Measurements from ENCODE around the gene FNDC3B.

- TF ChIP-seq CTCF (IDR thresholded peaks at IDR 0.05) = no peak
- TF ChIP-seq POLR2AphosphoS5 (IDR thresholded peaks at IDR 0.05) = no peak
- TF ChIP-seq POLR2A (IDR thresholded peaks at IDR 0.05) = no peak
These were observed 253.7 kb downstream of the FNDC3B start for GRCh38 chr3:172293093-172293492.
